HG02610 (cell line): ENCODE results near the gene GPR108.
"Not testable (repeated sequence)": the region's sequence is repeated elsewhere in the genome, so short reads cannot be mapped to it uniquely, and the experiment has no call there.

Experiments used
- ATAC-seq: cut with Tn5 transposase; IDR thresholded peaks from one replicate; pipeline ENCODE4 v1.9.1; 2021; ENCODE audit warnings: mild to moderate bottlenecking, moderate library complexity; ENCODE audit not compliant: unreplicated experiment

The GPR108 gene

DNA sequence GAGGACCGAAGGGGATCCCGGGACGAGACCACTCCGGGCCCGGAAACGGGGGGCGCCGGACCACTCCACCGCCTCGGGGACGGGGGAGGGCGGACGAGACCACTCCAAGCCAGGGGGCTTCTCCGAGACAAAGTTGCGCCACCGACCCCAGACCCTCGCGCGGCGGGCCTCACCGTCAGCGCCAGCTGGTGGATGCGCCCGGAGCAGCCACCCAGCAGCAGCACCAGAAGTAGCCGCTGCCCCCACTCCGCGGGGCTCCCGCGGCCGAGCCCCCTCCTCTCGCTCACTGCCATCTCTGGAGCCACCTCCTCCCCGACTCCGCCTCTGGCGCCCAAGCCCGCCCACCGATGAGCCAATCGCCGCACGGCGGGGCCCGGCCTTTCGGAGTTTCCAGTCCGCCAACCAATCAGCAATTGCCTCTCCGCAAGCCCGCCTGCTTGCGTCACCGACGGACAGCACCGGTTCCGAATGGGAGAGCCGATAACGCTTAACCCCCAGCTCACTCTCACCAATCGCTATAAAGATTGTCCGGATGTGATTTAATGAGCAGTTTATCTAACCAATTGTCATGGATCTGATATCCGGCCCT, at the start of gene GPR108:
Gene GPR108, minus strand, starts transcription at position 297 of the 589 bp plus-strand sequence. Its CDS starts 4 bp downstream, at position 293.
- ATAC-seq, result peak; percentile 61

DNA sequence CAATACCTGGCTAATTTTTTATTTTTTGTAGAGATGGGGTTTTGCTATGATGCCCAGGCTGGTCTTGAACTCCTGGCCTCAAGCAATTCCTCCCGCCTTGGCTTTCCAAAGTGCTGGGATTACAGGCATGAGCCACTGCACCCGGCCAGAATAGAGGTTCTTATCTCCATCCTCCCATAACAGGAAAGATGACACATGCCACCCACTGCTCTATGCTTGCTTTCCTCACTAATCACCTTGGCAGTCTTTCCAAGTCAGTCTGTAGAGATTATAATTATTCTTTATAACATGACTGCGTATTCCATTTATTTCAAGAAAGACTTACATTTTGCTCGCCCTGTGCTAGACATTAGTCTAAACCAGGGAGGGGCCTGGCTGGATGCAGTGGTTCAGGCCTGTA, 41.8 kb upstream of the GPR108 start:
- ATAC-seq, result no peak

GRCh38 chr19:6778386-6778785, 41.0 kb upstream of the GPR108 start:
- no peak for ATAC-seq

DNA sequence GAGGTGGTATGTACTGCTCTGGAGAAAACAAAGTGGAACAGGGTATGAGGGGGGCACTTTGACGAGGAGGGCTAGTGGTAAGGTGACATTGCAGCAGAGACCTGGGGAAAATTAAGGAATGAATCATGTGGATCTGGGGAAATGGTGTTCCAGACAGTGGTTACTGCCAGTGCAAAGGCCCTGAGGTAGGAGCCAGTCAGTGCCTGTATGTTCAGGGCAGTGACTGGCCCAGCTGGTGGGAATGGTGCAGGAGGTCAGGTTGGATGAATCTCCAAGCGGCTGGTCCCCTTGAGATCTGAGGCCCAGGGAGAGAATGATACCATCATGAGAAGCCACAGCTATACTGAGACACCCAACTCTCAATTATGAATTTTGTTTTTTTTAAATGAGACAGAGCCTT, 40.1 kb upstream of the GPR108 start:
- ATAC-seq, result no peak

DNA sequence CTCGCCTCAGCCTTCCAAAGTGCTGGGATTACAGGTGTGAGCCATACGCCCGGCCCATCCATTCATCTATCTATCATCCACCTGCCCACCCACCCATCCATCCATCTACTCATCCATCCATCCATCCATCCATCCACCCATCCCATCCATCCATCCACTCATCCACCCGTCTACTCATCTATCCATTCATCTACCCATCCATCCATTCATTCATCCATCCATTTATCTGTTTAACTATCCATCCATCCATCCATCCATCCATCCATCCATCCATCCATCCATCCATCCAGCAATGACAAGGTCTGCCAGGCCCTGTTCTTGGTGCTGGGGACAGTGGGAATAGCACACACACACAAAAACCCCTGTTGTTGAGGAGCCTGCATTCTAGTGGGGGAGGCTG, 39.6 kb upstream of the GPR108 start:
- no peak for ATAC-seq

DNA sequence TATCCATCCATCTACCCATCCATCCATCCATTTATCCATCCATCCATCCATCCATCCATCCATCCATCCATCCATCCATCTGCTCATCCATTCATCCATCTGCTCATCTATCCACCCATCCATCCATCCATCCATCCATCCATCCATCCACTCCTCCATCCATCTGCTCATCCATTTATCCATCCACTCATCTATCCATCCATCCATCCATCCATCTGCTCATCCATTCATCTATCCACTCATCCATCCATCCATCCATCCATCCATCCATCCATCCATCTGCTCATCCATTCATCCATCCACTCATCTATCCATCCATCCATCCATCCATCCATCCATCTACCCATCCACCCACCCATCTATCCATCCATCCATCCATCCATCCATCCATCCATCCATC, 38.7 kb upstream of the GPR108 start:
- not testable (repeated sequence) for ATAC-seq

- ATAC-seq, result no peak
These were observed 37.7 kb upstream of the GPR108 start for GRCh38 chr19:6774821-6775707.

GRCh38 chr19:6773323-6773931, 36.0 kb upstream of the GPR108 start:
- no peak for ATAC-seq

DNA sequence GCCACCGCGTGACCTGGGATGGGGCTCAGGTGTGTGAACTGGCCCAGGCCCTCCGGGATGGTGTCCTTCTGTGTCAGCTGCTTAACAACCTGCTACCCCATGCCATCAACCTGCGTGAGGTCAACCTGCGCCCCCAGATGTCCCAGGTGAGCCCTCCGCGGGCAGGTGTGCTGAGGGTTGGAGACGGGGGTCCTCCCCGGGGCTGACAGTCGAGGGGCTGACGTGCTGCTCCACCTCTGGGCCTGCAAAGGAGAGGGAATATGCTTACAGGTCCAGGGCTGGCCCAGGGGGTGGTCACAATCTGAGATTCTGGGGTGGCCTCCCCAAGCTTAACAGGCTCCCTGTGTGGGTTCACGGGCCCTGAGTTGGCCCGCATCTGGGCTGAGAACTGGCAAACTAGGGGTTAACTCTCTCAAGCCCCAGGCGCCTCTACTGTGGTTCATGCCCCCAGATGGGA, 35.5 kb upstream of the GPR108 start:
- no peak for ATAC-seq

DNA sequence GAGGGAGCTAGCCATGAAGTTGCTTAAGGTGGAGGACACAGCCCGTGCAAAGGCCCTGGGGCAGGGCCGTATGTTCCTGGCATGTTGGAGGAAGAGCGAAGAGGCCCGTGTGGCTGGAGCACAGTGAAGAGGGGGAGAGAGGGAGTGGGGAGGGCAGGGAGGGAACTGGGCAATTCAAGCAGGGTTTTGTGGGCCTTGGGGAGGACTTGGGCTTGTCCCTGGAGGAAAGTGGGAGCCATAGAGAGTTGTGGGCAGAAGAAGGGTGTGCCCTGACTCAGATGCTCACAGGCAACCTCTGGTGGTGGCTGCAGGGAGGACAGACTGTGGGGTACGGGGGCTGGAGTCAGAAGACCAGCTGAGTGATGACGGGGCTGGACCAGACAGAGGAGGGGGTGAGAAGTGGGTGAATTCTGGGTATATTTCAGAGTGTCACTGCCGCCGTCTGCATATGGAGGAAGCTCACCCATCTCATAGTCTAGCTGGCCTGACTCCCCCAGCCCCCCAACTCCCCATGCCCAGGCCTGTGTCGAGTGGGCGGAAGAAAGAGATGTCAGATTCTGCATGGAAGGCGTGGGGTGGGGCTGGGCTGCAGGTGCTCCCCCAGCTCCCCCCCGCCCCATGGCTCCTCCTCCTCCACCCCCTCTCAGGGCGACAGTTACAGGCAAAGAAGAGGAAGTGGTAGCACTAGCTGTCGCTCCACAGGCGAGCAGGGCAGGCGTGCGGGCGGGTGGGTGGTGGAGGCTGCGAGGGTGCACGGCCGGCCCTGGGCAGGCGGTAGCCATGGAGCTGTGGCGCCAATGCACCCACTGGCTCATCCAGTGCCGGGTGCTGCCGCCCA, 34.9 kb upstream of the GPR108 start, which contains the start of gene VAV1:
Gene VAV1, plus strand, starts transcription at position 681 of the 838 bp plus-strand sequence. Its CDS starts 100 bp downstream, at position 781.
- peak; percentile 36 for ATAC-seq

DNA sequence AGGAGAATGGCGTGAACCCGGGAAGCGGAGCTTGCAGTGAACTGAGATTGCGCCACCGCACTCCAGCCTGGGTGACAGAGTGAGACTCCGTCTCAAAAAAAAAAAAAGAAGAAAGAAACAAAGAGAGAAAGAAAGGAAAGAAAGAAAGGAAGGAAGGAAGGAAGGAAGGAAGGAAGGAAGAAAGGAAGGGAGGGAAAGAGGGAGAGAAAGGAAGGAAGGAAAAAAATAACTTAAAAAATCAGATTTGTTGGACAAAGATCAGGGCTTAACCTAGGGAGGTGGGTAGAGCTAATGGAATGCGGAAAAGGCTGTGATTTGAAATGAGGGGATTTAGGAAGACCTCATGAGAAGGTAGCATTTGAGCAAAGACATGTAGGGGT, 34.3 kb upstream of the GPR108 start:
- not testable (repeated sequence) for ATAC-seq

- no peak for ATAC-seq
These were observed 31.7 kb upstream of the GPR108 start for GRCh38 chr19:6769006-6769619.

DNA sequence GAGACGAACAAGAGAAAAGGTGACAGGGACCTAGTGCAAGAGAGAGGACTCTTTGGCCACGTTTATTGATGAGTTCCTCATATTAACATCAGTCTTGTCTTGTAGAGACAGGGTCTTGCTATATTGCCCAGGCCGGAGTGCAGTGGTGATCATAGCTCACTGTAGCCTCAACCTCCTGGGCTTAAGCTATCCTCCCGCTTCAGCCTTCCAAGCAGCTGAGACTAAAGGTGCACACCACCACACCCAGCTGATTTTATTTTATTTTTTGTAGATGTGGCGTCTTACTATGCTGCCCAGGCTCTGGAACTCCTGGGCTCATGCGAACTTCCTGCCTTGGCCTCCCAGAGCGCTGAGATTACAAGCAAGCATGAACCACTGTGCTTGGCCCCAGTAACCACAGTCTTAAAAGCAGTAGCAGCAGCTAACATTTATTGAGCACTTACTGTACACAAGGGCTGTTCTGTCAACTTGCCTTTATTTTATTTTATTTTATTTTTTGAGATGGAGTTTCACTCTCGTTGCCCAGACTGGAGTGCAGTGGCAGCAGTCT, 30.9 kb upstream of the GPR108 start:
- no peak for ATAC-seq

DNA sequence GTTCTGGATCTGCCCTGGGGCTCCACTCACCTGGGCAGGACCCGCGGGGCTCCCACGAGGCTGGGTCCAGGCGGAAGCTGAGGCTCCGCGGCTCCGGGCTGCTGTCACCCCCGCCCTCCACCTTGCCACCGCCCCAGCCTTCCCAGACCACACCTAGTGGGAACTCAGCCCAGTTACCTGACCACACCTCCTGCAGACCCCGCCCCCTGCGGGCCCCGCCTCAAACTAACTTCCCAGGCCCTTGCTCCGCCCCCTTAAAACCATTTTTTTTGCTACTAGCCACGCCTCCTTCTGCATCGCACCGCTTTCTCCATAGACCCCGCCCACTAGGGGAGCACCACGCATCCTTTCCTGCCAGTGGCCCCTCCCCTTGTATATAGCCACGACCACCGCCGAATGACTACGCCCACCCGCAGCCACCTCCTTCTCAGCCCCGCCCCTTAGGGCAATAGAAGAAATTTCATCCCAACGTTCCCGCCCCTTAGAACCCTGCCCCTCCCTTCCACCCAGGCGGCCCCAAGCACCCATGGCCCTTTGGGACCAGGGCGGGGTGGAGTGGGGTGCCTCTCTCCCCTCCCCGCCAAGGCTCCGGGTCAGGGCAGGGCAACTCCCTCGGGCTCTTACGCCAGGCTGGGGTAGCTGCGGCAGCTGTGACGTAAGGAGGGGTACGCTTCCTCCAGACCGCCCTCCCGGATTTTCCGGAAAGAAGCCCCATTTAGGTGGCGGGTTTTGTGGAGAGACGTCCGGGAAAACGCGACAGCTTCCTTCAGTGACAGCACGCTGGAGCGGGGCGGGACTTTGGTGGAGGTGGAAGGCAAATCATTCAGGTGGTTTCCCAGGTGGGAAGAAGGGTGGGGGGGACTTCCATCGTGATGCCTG, 30.2 kb upstream of the GPR108 start, which contains the start of gene SH2D3A:
Gene SH2D3A, minus strand, starts transcription at position 79 of the 879 bp plus-strand sequence. CDS start 3,687 bp downstream, outside the sequence.
- peak; percentile 64 for ATAC-seq

DNA sequence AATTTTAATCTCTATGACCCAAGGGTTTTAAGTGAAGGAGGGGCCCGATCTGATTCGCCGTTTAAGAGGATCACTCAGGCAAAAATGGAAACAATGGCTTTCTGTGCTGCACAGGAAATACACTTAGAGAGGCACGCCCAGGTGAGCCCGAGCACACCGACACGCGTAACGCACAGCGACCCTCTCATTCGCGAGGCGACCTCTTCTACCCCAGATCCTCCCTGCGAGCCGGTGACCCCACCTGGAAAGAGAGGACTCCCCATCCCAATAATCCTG, 29.6 kb upstream of the GPR108 start:
- peak; percentile 7 for ATAC-seq

DNA sequence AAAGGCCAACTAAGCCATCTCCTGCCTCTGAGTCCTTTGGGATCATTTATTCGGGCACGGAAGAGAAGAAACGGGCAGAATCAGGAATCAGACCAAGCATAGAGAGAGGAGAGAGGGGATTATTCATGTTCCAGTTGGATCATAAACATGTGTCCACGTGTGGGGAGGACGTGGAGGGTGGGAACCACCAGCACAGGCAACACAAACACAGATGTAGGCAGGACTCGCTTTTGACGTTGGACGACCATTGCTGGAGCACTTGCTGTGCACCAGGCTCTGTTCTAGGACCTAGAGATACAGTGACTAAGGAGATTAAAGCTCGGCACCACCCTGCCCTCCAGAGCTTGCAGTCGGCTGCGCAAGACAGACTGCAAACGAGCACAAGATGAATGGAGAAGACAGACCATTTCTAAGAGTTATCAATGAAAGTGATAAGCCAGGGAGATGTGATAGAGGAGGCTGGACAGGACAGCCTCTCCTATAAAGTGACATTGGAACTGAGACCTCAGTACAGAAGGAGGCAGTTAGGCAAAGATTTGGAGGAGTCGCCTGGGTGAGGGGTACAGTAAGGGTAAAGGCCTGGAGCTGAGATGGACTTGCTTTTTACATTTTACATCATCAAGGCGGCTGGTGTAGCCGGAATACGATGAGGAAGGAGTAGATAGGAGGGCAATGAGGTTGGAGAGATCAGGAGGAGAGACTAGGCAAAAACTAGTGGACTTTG, 29.1 kb upstream of the GPR108 start:
- no peak for ATAC-seq

GRCh38 chr19:6765738-6766356, 28.5 kb upstream of the GPR108 start:
- no peak for ATAC-seq

GRCh38 chr19:6762253-6762797, 24.9 kb upstream of the GPR108 start:
- not testable (repeated sequence) for ATAC-seq
